ENCODE results near the gene TRAF5. TPM values are rescaled to one million over a fixed set of nuclear protein-coding genes. Genes with fewer than 3 reads are reported as not detected.
A peak's percentile ranks its signal among the peaks of the same experiment; 100 is the strongest.

The TRAF5 gene
- total RNA-seq, 1 donor from 2014 or later: 15.3 TPM

DNA sequence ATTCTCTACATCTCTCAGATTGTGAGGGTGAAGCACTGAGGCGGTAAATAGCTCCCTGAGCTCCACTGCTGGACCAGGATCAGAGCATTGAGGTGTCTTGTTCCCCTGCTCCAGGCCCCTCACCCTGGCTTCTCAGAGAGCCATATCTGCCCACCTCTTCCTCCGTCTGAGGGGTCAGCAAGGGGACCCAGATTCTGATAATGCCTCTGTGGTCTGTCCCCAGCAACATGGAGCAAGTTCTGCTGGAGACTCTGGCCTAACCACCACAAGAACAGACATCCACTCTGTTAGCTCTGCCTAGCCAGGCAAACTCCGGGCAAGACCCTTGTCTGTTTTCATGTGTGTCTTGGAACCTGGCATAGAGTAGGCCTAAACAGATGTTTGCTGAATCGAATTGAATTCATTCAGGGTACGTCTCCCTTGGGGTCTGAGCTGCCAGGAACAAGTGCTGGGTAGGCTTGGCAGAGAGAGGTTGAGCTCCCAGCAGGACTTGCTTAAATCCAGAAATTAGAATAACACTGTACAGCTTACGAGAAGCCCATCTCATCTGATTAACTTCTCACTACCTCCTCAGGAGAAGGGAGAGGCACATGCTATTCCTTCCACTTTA lies 2.3 kb downstream of the TRAF5 start:
- no peak for DNase-seq

DNA sequence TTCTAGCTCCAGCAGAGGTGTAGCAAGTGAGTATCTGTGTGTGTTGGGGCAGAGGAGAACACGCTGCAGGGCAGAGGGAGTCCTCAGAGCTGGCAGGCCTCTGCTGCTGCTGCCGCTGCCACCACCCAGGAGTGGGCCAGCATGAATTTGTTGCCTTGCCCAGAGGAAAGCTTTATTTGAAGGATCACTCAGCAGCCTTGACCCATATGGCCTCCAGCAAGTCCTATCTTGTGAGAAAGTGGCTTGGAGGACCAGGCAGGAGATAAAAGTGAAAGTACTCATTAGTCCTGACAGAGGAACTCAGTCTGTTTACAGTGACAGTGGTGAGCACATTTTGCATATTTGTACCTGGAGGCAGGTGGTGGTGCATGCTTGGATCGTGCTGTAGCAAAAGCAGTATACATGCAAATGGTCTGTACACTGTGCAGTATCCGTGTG lies 3.1 kb downstream of the TRAF5 start:
- no peak for DNase-seq

DNA sequence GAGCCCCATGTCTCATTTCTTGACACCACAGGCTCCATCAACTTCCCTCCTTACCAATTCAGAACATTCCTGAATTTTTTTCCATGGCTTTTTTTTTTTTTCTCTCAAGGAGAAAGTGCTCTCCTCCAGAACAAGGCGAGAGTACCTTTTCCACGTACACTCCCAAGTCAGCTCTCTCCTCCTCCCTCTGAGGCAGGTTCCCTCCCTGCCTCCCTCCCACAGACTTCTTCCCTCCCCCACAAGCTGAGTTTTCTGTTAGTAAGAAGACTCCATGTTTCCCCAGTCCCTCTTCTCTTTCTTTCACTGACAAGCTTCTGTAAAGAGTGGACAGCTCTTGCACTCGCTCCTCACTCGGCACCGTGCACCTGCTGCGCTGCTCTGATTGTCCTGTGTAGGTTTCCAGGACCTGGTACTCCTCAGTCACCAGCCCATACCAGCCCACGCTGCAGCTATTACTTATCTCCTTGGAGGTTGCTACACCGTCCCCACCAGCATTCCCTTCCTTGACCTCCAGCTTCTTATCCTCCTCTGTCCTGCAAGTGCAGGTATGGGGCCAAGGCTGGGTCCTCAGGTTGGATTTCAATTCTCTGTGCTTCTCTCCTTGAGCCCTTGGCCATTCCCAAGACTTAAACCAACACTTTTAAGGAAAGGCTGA lies 3.8 kb downstream of the TRAF5 start:
- DNase-seq: no peak

DNA sequence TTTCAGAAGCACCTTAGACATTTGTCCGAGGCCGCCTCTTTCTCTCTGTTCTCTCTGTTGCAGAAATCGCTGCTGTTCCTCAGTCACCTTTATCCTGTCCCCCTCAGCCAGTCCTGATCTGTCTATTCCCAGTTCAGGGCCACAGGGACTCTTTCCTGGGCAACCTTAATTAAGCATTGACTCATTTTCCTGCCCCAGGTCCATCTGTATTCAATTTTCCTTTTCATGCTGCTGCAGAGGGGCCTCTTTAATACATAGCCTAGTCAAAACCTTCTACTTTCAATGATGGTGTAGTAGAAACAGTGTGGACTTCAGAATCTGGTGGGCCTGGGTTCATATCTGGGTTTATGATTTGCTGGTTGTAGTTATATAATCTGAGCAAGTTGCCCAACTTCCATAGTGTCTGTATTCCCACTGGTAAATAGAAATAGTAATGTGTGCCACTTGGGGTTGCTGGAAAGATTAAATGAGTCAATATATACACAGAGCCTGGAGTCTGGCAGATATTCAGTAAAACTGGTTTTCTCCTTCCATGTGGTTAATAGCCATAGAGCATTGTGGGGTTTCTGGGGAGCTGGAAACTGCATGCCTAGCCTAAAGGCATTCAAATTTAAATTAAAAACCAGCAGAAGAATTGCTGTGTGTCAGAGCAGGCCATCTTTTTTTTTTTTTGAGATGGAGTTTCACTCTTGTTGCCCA lies 4.5 kb downstream of the TRAF5 start:
- no peak for DNase-seq

DNA sequence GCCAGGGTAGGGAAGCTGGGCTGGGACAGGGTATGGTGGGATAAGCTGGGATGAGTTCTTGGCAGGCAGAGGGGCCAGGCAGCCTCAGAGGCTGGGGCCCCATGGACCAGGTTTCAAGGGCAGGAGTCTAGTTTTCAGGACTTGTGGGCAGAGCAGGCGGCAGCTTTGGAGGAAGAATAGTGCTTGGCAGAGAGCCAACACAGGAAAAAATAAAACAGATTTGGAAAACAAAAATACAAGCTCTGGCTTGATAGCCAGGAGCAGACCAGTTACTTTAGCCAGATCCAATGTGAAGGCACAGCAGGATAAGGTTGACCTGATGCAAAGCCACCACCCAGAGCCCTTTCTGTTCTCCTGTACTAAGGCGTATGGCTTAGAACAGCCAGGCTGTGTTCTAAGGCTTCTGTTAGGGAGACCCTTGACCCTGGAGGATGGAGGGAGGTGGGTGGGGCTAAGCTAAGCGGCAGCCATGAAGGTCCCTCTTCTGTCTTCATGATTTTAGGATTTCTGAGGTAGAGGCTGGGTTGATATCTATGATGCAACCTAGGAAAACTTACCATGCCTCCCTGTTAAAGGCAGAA lies 5.5 kb downstream of the TRAF5 start:
- DNase-seq: peak; percentile 23

DNA sequence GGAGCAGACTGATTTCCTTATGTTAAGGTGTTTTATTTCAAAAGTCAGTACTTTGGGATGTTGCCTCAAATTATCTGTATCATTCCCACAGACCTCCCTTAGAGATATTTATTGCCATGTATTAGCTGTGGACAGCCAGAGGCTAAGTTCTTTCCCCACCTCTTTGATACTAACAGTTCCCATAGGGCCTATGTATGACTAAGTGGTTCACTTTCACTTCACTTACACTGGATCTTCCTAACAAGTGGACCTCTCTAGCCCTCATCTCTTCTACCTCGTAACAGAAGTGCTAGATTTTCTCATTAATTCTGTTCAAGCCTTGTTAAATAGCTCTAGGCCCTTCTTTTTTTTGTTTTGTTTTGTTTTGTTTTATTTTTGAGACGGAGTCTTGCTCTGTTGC lies 6.2 kb downstream of the TRAF5 start:
- no peak for DNase-seq

DNA sequence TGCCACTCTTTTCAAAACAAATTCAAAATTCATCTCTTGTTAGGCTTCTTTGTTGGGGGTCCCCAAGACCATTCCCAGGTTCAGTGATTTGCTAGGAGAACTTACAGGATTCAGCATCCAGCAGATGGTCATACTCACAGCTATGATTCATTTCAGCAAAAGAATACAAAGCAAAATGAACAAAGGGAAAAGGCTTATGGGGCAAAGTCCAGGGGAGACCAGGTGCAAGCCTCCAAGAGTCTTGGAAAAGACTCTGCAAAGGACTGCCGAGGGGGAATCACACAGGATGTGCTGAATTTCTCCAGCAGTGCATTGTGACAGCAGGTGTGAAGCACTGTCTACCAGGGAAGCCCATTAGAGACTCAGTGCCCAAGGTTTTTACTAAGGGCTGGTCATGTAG lies 7.3 kb downstream of the TRAF5 start:
- peak; percentile 55 for DNase-seq

DNA sequence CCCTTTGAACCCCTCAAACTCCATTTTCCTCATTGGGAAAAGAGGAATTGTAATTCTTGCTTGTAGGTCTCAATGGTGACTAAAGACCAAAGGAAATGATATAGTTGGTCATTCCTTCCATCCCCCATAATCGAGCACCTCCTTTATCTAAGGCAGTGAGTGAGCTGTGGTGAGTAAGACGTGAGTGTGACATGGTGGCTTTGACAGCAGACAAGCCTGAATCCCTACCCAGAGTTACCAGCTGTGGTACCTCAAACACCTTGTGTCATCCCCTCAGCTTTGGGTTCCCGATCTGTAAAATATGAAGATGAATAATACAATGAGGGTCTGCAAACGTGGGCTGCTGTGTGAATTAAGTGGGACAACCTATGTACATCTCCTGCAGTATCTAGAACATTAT lies 8.4 kb downstream of the TRAF5 start:
- no peak for DNase-seq

DNA sequence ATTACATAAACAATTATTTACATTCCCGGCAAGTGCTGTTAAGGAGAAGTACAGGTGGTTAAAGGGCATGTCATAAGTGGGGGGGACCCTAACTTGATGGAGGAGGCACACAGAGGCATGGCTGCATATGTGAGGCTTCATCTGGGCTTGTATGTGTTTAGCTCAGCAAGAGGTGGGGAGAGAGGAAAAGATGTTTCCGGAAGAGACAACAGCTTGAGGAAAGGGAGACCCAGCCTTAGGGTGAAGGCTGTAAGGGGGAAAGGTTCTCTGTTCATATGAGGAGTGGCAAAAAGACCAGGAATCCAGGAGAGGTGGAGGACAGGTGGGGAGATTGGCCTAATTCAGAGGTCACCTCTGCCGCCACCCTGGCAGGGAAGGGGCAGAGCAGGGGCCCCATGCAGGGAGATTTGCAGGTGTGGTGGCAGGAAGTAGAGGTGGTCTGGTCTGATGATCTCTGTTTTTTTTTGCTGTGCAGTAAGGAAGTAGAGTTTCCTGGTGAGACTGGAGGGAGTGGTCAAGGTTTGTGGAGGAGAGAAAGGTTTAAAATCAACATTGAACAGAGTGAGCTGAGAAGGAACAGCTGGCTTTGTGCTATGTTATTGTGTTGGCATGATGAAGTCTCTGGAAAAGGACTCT lies 9.0 kb downstream of the TRAF5 start:
- DNase-seq: no peak

DNA sequence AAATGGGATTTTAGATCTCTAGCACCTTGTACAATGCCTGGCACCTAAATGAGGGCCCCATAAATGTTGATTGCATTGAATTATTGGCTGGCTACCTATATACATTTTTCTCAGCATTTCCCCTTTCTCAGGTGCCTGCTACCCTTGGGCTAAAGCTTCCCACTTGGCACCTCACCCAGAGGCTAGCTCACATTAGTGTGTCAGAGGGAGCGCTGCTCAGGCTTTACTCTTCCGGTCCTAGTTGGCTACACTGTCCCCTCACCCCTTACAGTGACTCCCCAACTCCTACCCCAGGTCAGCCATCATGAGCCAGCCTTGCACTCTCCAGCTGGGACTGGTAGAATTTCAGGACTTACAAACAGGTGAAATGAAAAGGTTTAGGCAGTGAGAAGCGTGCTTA lies 9.5 kb downstream of the TRAF5 start:
- no peak for DNase-seq

DNA sequence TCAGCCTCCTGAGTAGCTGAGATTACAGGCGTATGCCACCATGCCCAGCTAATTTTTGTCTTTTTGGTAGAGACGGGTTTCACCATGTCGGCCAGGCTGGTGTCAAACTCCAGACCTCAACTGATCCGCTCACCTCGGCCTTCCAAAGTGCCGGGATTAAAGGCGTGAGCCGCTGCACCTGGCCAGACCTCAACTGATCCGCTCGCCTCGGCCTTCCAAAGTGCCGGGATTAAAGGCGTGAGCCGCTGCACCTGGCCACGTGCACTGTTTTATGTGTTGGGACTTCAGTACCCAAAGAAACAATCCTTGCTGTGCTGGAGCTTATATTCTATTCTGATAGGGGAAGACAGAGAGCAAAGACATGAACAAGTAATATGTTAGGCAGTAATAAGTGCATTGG lies 10.1 kb downstream of the TRAF5 start:
- no peak for DNase-seq

DNA sequence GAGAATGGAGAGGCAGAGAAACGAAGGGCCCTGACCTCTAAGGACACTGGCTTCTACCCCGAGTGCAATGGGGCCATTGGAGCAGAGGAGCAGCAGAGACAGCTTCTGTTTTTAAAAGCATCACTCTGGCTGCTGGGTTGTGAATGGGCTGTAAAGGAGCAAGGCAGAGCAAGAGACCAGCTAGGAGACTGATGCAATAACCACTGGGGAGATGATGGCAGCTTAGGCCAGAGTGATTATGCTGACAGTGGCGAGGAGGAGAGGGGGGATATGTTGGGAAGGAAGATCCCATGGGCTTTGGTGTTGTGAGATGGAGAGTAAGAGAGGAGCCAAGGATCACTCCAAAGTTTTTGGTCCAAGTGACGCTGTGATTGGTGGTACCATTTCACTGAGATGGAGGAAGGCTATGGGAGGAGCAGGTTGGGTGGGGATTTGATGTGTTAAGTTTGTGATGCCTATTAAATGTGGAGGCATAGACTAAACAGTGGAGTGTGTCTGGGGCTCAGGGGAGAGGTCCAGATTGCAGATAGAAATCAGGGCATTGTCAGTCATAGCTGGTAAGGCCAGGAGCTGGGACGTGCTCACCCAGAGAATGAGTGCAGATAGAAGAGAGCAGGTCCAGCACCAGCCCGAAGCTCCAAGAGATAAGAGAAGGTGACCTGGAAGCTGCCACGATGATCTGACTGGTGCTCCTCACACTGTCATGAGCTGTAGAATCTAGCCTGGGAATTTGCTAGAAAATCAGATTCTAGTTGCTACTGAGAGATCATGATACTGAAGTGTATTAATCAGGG lies 11.0 kb downstream of the TRAF5 start:
- no peak for DNase-seq

DNA sequence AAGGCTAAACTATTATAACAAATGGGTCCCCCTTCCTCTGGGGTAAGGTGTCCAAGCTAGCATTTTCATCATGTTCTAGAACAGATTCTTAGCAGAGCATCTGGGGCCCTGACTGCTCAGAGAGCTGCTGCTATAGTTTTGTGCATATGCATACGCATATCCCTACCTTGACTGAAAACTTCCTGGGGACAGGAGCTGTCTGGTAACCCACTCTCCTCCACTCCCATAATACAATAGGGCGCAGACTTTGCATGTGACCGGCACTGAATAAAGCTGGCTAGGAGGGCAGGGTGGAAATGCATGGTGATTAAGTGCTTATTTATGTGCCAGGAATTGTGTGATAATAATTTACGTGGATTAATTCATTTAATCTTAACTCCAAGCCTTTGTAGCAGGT lies 11.6 kb downstream of the TRAF5 start:
- DNase-seq: no peak

DNA sequence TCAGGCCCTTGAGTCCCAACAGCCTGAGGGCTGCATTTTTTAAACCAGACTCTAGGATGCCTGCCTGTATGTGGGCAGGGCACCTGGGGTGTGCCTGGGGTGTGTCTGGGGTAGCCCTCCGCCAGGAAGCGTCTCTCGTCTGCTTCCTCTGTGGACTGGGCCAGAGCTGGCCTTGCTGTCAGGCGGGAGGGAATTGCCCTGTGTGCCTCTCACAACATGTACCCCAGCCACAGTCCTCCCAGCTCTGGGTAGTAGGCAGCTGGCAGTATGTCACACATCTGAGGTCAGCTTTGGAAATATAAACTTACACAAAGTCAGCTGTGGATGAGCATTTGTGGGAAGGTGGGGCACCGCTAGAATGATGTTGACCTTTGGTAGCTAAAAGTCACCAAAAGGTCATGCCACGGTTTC lies 13.0 kb downstream of the TRAF5 start:
- no peak for DNase-seq

DNA sequence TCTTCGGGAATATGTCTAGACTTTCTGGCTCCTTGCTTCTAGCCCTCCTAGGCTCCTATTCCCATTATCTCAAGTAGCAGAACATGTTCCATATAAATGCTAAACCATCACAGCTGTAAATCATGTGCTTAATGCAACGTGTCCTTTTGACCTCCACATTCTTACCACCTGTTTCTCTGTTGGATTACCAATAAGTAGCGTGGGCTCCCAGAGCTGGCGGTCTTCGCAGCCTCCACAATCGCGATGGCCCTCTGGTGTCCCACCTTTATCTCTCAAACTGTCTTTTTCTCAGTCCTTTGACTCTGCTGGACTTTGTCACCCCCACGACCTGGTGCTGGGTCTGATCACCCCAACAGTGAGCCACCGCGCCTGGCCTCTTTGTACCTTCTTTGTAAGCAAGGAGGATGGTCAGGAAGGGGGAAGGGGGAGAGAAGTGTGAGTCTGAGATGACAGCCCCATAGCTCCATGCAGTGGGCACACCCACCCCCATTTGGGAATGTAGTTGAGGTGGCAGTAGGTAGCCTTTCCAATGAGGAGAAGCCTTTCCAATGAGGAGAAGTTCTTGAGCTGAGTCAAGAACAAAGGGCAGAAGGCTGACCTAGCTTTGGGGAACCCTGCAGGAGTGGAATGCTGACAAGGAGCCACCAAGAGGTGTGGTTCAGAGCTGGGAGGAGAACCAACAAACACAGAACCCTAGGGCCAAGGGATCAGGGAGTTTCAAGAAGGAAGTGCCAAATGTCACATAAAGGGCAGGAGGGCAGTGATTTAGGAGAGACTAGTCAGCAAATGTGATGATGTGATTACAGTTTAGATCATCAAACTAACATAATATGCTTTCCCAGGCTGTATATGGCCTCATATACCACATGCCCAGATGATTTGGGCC lies 14.2 kb downstream of the TRAF5 start:
- no peak for DNase-seq

DNA sequence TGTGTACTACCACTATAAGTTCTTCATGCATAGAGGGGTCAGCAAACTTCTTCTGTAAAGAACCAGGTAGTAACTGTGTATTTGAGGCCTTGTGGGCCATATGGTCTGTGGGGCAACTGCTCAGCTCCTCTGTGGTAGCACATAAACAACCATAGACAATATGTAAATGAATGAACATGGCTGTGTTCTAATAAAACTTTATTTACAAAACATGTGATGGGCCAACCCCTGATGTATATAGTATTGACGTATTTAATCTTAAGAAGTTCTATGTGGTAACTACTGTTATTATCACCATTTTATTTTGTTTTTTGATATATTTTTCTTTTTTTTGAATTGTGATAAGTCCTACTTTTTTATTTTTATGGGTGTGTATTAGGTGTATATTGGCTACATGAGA lies 15.4 kb downstream of the TRAF5 start:
- no peak for DNase-seq

DNA sequence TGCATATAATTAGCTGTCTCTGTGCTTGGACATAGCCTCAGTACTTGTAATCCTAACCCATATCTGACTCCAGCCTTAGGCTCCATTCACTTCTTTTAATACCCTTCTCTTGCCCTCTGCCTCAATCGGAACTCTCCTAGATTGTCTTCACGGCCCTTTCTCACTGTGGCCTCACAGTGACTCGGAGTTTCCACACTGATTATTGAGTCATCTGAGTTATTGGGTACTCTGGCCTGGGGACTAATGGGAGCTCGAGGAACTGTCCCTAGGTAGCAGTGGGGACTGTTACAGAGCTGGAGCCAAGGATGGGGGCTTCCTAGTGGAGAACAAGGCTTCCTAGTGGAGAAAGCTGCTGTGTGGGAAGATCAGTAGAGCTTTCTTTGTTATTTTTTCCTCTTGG lies 17.0 kb downstream of the TRAF5 start:
- no peak for DNase-seq

DNA sequence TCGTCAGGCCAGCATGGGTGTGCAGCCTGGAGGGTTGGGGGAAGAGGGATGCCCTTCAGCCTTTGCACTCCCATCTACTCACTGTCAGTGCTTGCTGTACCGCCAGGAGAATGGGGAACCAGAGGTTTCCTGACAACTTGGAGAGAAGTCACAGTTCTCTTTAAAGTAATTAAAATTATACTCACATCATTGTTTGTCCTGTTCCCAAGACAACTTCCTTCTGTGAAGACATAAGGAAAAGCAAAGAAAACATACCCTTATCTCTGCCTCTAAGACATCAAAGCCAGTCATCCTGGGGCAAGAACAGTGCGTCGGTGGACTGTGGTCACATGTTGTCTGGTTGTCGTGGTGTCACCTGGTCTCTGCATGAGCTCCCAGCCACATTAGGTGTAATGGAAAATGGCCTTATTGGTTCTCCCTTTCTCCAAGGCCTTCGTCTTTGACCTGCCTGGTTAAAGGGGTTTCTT lies 17.6 kb downstream of the TRAF5 start:
- no peak for DNase-seq

DNA sequence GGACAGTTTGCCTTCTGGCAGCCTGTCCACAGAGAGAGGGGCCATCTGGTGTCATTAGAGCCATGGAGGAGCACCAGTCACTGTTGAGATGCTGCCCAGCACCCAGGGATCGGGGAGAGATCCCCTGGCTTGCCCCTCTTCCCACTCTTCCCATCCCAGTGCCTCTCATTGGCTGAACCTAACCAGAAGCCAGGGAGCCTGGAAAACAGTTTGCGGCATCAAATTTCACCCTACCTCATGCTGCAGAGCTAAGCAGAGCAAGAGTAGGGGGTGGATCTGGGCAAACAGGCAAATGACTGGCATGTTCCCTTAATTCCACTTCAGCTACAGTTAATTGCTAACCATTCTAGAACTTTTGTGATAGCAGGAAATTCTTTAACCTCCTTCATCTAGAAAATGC lies 19.1 kb downstream of the TRAF5 start:
- no peak for DNase-seq

DNA sequence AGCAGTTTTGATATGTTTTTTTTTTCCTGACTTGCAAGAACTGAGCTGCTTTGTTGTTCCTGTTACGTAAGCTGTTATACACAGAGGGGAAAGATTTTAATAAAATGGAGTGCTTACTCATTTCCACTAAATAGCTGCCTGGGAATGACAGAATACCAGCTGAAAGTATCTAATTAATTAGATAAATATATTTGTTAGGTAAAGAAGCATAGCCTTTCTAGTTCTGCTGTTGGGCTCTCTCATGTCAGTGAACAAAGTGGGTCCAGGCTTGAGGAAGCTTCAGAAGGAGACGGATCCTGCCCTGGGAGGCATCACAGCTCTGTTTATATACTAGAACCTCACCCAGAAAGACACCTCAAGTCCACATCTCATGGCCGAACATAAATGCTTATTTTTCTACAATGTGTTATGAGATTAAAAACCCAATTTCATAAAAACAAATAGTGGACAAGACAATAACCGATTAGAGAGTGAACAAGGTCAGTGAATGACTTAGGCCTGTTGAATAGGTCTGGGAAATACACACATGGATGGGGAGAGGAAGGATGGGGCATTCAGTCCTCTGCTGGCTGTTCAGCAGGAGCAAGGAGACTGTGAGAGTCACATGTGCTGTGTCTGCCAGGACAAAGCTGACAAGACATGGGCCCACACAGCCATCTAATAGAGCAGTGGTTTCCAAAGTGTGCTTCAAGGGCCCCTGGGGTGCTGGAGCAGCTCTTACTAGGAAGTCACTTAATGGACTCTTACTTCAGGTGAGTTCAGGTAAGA lies 20.6 kb downstream of the TRAF5 start:
- no peak for DNase-seq

DNA sequence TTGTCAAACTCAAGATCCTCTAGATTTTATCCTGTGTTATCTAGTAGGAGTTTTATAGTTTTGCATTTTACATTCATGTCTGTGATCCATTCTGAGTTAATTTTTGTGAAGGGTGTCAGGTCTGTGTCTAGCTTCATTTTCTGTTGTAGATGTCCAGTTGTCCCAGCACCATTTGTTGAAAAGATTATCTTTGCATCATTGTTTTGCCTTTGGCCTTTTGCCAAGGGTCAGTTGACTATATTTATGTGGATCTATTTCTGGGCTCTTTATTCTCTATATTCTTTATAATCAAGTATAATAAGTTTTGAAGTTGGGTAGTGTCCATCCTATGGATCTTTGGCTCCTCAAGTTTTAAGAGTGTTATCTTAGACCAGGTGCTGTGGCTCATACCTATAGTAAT lies 21.9 kb downstream of the TRAF5 start:
- peak; percentile 28 for DNase-seq
